Activated T-helper 2 cell treated with anti-CD3 and anti-CD28 coated beads, Interferon-gamma antibody, Interleukin-2, Interleukin-4, amounts not matched to agents 10 μg/mL and 5 μg/mL and 100 μg/mL, durations not matched to agents 14 hours and 24 hours and 36 hours (primary cell): ENCODE data around the gene FERMT1. TPM values are rescaled to one million over a fixed set of nuclear protein-coding genes. Genes with fewer than 3 reads are reported as not detected.

ENCODE experiments used
- total RNA-seq: library from RNA; stranded (reverse); gene quantifications from 2 replicates; pipeline ENCODE4 v1.2.3, GENCODE V29; 2022

Gene FERMT1
- total RNA-seq, 1 donor from 2014 or later: 0.84 TPM

Other genes starting within 250 kb of the FERMT1 start
- gene CHGB, start 211.5 kb downstream of the FERMT1 start, total RNA-seq: 0.16 TPM in 1 of 2 replicates, not detected in the other
- gene TRMT6, start 172.5 kb downstream of the FERMT1 start, total RNA-seq: 25.5 and 27.5 TPM in 2 replicates
- 33.5 and 35.2 TPM in 2 replicates for gene MCM8, start 172.4 kb downstream of the FERMT1 start, total RNA-seq
- 52.1 TPM in 2 replicates for gene CRLS1, start 116.9 kb downstream of the FERMT1 start, total RNA-seq
- 0.11 TPM in 1 of 2 replicates, not detected in the other for gene LRRN4, start 69.0 kb downstream of the FERMT1 start, total RNA-seq